ENCODE measurements around the gene NINL. TPM values are rescaled to one million over a fixed set of nuclear protein-coding genes. Genes with fewer than 3 reads are reported as not detected.

NINL gene
- polyA plus RNA-seq, 1 donor, result 30.9 TPM

DNA sequence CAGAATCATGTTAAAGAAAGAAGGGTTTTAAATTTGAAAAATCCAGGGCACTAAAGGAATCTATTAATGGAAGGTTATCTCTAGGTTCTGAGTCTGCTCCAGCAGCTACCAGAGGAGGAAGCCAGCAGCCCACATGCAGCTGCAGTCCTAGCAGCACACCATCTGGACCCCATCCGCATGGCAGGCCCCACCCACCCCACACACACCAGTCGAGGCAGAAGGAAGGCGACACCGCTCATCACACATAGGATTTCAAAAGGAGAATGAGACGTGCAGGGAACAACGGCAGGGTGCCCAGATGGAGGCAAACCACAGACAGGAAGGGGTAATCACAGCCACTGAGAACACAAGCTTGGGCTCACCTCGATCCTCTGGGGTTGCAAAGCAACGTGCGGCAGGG lies 99.0 kb downstream of the NINL start:
- H3K36me3 ChIP-seq (ENCODE audit: control insufficient read depth, insufficient read depth, low read length), result peaks cover 36% of the 10 kb centered on the region
- no peaks in the 10 kb centered on the region for H3K4me1 ChIP-seq (ENCODE audit: control insufficient read depth, insufficient read depth, low read length)
- H3K9me3 ChIP-seq (ENCODE audit: control insufficient read depth, low read depth, low read length), result no peaks in the 10 kb centered on the region
- no peak for DNase-seq
- no CpG with 5 or more reads among the region's 9 CpGs for WGBS (ENCODE audit: insufficient coverage, low lambda C conversion rate)
- H3K4me3 ChIP-seq (ENCODE audit: low read length), result no peak overlapping the region
- H3K27me3 ChIP-seq (ENCODE audit: control insufficient read depth, insufficient read depth, low read length), result no peaks in the 10 kb centered on the region
- H3K27ac ChIP-seq (ENCODE audit: low read length), result no peak overlapping the region

GRCh38 chr20:25485872-25486271 lies 99.5 kb downstream of the NINL start:
- Histone ChIP-seq H3K27ac (ENCODE audit: low read length) (no peak overlapping the region), H3K4me3 (ENCODE audit: low read length) (no peak overlapping the region), H3K27me3 (ENCODE audit: control insufficient read depth, insufficient read depth, low read length) (no peaks in the 10 kb centered on the region), H3K4me1 (ENCODE audit: control insufficient read depth, insufficient read depth, low read length) (no peaks in the 10 kb centered on the region), H3K9me3 (ENCODE audit: control insufficient read depth, low read depth, low read length) (no peaks in the 10 kb centered on the region), H3K36me3 (ENCODE audit: control insufficient read depth, insufficient read depth, low read length) (peaks cover 41% of the 10 kb centered on the region)
- DNase-seq, result no peak
- WGBS (ENCODE audit: insufficient coverage, low lambda C conversion rate), result no CpG with 5 or more reads among the region's 2 CpGs

- H3K27me3 ChIP-seq (ENCODE audit: control insufficient read depth, insufficient read depth, low read length), result no peaks in the 10 kb centered on the region
- H3K4me3 ChIP-seq (ENCODE audit: low read length), result no peak overlapping the region
- WGBS (ENCODE audit: insufficient coverage, low lambda C conversion rate), result 85% methylated on average over 3 of the region's 12 CpGs
- no peak for DNase-seq
- peaks cover 49% of the 10 kb centered on the region for H3K36me3 ChIP-seq (ENCODE audit: control insufficient read depth, insufficient read depth, low read length)
- no peak overlapping the region for H3K27ac ChIP-seq (ENCODE audit: low read length)
- H3K4me1 ChIP-seq (ENCODE audit: control insufficient read depth, insufficient read depth, low read length), result no peaks in the 10 kb centered on the region
- H3K9me3 ChIP-seq (ENCODE audit: control insufficient read depth, low read depth, low read length), result no peaks in the 10 kb centered on the region
Measured at GRCh38 chr20:25484911-25485511, 100.3 kb downstream of the NINL start.

DNA sequence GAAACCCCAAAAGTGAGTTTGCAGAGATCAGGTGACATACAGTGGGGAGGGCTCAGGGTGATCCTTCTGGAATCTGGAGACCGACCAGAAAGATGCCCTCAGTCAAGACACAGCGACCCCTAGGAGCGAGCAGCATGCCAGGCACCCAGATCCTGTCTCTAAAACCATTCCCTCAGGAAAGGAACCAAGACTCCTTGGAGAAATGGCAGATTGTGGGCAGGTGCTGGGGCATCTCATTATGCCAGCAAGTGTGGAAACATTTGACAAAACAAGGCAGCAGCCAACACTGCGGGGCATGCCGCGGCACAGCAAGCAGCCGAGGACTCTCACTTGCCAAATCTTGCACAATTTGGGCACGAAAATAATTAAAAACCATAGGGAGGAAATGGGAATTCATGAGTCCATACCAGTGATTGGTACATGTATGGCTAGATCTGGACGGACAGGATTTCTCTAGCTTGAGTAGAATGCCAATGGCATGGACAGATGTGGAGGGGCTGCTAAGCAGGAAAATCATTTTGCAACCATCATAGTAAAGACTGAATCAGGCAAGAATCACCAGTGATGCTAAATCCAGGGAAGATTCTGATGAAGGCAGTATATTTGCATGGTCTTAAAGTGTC lies 101.0 kb downstream of the NINL start:
- Histone ChIP-seq H3K27me3 (ENCODE audit: control insufficient read depth, insufficient read depth, low read length) (no peaks in the 10 kb centered on the region), H3K4me3 (ENCODE audit: low read length) (no peak overlapping the region), H3K4me1 (ENCODE audit: control insufficient read depth, insufficient read depth, low read length) (no peaks in the 10 kb centered on the region), H3K27ac (ENCODE audit: low read length) (no peak overlapping the region), H3K36me3 (ENCODE audit: control insufficient read depth, insufficient read depth, low read length) (peaks cover 52% of the 10 kb centered on the region), H3K9me3 (ENCODE audit: control insufficient read depth, low read depth, low read length) (no peaks in the 10 kb centered on the region)
- no CpG with 5 or more reads among the region's 9 CpGs for WGBS (ENCODE audit: insufficient coverage, low lambda C conversion rate)
- DNase-seq, result no peak

DNA sequence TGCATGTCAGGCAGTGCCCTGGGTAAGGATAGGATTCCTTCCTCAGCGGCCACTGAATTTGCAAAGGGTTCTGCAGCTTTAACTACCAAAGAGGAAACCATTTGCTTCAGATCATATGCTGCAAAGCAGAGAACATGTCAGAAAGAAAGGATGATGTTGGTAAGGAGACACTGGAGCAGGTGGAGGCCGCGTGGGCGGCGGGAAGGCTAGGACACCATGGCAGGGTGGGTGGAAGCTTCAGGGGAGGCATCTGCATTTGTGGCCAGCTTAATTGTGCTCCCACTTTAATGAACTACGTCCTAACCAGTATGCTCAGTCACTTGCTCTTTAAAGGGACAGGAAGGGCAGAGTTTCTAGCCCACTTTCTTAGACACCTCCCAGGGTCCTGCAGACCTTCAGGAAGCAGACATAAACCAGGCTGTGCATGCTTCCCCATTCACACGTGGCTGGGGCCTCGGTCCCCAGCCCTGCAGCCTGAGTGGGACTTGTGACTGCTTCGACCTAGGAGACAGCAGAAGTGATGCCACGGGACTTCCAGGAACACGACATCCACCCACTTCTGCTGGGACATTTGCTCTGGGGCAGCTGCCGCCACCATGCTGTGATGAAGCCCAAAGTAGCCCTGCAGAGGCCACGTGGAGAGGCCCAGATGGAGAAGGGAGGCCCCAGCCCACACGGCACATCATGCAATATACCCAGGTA lies 101.7 kb downstream of the NINL start:
- no peaks in the 10 kb centered on the region for H3K27me3 ChIP-seq (ENCODE audit: control insufficient read depth, insufficient read depth, low read length)

GRCh38 chr20:25481918-25482253 lies 103.4 kb downstream of the NINL start:
- WGBS (ENCODE audit: insufficient coverage, low lambda C conversion rate), result no CpG with 5 or more reads among the region's 12 CpGs
- H3K9me3 ChIP-seq (ENCODE audit: control insufficient read depth, low read depth, low read length), result no peaks in the 10 kb centered on the region
- no peak overlapping the region for H3K4me3 ChIP-seq (ENCODE audit: low read length)
- H3K4me1 ChIP-seq (ENCODE audit: control insufficient read depth, insufficient read depth, low read length), result no peaks in the 10 kb centered on the region
- no peaks in the 10 kb centered on the region for H3K27me3 ChIP-seq (ENCODE audit: control insufficient read depth, insufficient read depth, low read length)
- H3K36me3 ChIP-seq (ENCODE audit: control insufficient read depth, insufficient read depth, low read length), result peaks cover 57% of the 10 kb centered on the region
- DNase-seq, result no peak
- H3K27ac ChIP-seq (ENCODE audit: low read length), result no peak overlapping the region

More for the DNA sequence above, 101.7 kb downstream of the NINL start:
- Histone ChIP-seq H3K4me1 (ENCODE audit: control insufficient read depth, insufficient read depth, low read length) (no peaks in the 10 kb centered on the region), H3K4me3 (ENCODE audit: low read length) (no peak overlapping the region), H3K9me3 (ENCODE audit: control insufficient read depth, low read depth, low read length) (no peaks in the 10 kb centered on the region), H3K36me3 (ENCODE audit: control insufficient read depth, insufficient read depth, low read length) (peaks cover 53% of the 10 kb centered on the region), H3K27ac (ENCODE audit: low read length) (no peak overlapping the region)
- no CpG with 5 or more reads among the region's 14 CpGs for WGBS (ENCODE audit: insufficient coverage, low lambda C conversion rate)
- no peak for DNase-seq

GRCh38 chr20:25481235-25481917 lies 104.0 kb downstream of the NINL start:
- WGBS (ENCODE audit: insufficient coverage, low lambda C conversion rate), result no CpG with 5 or more reads among the region's 11 CpGs
- no peak for DNase-seq
- H3K4me3 ChIP-seq (ENCODE audit: low read length), result no peak overlapping the region
- peaks cover 62% of the 10 kb centered on the region for H3K36me3 ChIP-seq (ENCODE audit: control insufficient read depth, insufficient read depth, low read length)
- no peaks in the 10 kb centered on the region for H3K4me1 ChIP-seq (ENCODE audit: control insufficient read depth, insufficient read depth, low read length)
- no peak overlapping the region for H3K27ac ChIP-seq (ENCODE audit: low read length)
- H3K27me3 ChIP-seq (ENCODE audit: control insufficient read depth, insufficient read depth, low read length), result no peaks in the 10 kb centered on the region
- no peaks in the 10 kb centered on the region for H3K9me3 ChIP-seq (ENCODE audit: control insufficient read depth, low read depth, low read length)

GRCh38 chr20:25480797-25481196 lies 104.5 kb downstream of the NINL start:
- Histone ChIP-seq H3K36me3 (ENCODE audit: control insufficient read depth, insufficient read depth, low read length) (peaks cover 67% of the 10 kb centered on the region), H3K9me3 (ENCODE audit: control insufficient read depth, low read depth, low read length) (no peaks in the 10 kb centered on the region), H3K4me1 (ENCODE audit: control insufficient read depth, insufficient read depth, low read length) (no peaks in the 10 kb centered on the region), H3K4me3 (ENCODE audit: low read length) (no peak overlapping the region), H3K27me3 (ENCODE audit: control insufficient read depth, insufficient read depth, low read length) (no peaks in the 10 kb centered on the region), H3K27ac (ENCODE audit: low read length) (no peak overlapping the region)
- DNase-seq, result no peak
- no CpG with 5 or more reads among the region's 9 CpGs for WGBS (ENCODE audit: insufficient coverage, low lambda C conversion rate)

- Histone ChIP-seq H3K27ac (ENCODE audit: low read length) (no peak overlapping the region), H3K36me3 (ENCODE audit: control insufficient read depth, insufficient read depth, low read length) (peaks cover 67% of the 10 kb centered on the region), H3K4me3 (ENCODE audit: low read length) (no peak overlapping the region), H3K4me1 (ENCODE audit: control insufficient read depth, insufficient read depth, low read length) (no peaks in the 10 kb centered on the region), H3K9me3 (ENCODE audit: control insufficient read depth, low read depth, low read length) (no peaks in the 10 kb centered on the region), H3K27me3 (ENCODE audit: control insufficient read depth, insufficient read depth, low read length) (no peaks in the 10 kb centered on the region)
- DNase-seq, result no peak
- WGBS (ENCODE audit: insufficient coverage, low lambda C conversion rate), result no CpG with 5 or more reads among the region's 7 CpGs
Measured at GRCh38 chr20:25480156-25480555, 105.2 kb downstream of the NINL start.

GRCh38 chr20:25479638-25480037 lies 105.7 kb downstream of the NINL start:
- WGBS (ENCODE audit: insufficient coverage, low lambda C conversion rate), result no CpG with 5 or more reads among the region's 5 CpGs
- H3K4me1 ChIP-seq (ENCODE audit: control insufficient read depth, insufficient read depth, low read length), result no peaks in the 10 kb centered on the region
- no peak overlapping the region for H3K4me3 ChIP-seq (ENCODE audit: low read length)
- no peak for DNase-seq
- no peaks in the 10 kb centered on the region for H3K9me3 ChIP-seq (ENCODE audit: control insufficient read depth, low read depth, low read length)
- peaks cover 63% of the 10 kb centered on the region for H3K36me3 ChIP-seq (ENCODE audit: control insufficient read depth, insufficient read depth, low read length)
- H3K27ac ChIP-seq (ENCODE audit: low read length), result no peak overlapping the region
- no peaks in the 10 kb centered on the region for H3K27me3 ChIP-seq (ENCODE audit: control insufficient read depth, insufficient read depth, low read length)
